Lower leg skin (tissue), 3 donors: ENCODE data around the gene KCTD15.

Experiments
- CTCF ChIP-seq, 3 donors: fragments of 450-650 bp; IDR thresholded peaks; one replicate each; pipeline ENCODE4 v1.5.1; 2016; ENCODE audit warnings: antibody characterized with exemption in 3 of 3, mild to moderate bottlenecking in 3 of 3, moderate library complexity in 2 of 3
- POLR2A ChIP-seq, 2 donors: fragments of 450-650 bp; IDR thresholded peaks; one replicate each; pipeline ENCODE4 v1.6.1; 2016 to 2017; ENCODE audit warnings: antibody characterized with exemption in 2 of 2, mild to moderate bottlenecking in 1 of 2, moderate library complexity in 1 of 2

- TF ChIP-seq CTCF (IDR thresholded peaks at IDR 0.05) (no peak), POLR2A (IDR thresholded peaks at IDR 0.05) (no peak)
These were observed 23.9 kb upstream of the KCTD15 start for GRCh38 chr19:33772858-33773180.
